GM19035 (cell line): ENCODE results near the gene TNFSF11.
"Not testable (repeated sequence)": the region's sequence is repeated elsewhere in the genome, so short reads cannot be mapped to it uniquely, and the experiment has no call there.

Experiments used
- ATAC-seq: cut with Tn5 transposase; IDR thresholded peaks from one replicate; pipeline ENCODE4 v1.9.1; 2021; ENCODE audit not compliant: unreplicated experiment

The TNFSF11 gene

GRCh38 chr13:42559573-42560218, 14.3 kb upstream of the TNFSF11 start:
- not testable (repeated sequence) for ATAC-seq

DNA sequence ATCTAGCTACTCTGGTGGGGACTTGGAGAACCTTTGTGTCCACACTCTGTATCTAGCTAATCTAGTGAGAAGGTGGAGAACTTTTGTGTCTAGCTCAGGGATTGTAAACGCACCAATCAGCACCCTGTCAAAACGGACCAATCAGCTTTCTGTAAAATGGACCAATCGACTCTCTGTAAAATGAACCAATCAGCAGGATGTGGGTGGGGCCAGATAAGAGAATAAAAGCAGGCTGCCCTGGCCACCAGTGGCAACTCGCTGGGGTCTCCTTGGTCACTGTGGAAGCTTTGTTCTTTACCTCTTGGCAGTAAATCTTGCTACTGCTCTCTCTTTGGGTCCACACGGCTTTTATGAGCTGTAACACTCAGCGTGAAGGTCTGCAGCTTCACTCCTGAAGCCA, 13.6 kb upstream of the TNFSF11 start:
- ATAC-seq: not testable (repeated sequence)

GRCh38 chr13:42561752-42562467, 12.0 kb upstream of the TNFSF11 start:
- ATAC-seq: no peak

- ATAC-seq: no peak
These were observed 6.0 kb upstream of the TNFSF11 start for GRCh38 chr13:42567906-42568305.

DNA sequence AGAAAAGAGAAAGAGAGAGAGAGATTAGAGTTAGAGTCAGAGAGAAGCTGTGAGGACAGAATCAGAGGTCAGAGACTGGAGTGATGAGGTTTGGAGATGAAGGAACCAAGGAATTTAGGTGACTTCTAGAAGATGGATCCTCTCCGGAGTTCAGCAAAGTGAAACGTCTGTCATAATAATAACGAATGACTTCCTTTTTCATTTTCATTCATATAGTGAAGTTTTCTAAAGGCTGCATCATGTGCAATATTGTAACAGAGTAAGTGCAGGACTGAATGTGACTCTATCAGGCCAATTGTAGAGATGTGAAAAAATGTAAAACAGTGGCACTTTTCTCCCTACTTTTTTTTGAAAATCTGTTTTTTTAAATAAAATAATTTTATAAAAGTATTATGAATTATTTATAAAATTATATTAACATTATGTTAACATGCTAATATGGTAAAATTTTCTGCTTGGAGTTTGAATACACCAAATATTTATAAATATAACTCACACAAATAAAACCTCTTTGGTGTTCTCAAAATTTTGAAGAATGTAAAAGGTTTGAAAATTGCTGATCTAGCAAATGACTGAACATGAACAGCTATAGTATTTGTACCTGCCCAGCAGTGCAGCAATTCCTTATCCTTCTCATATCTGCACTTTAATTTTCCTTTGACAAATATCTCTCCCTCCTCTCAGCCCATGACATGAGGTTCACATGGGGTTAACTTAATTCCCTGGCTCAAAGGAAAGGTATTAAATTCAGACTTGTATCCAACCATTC, 4.2 kb upstream of the TNFSF11 start:
- no peak for ATAC-seq

- ATAC-seq: no peak
These were observed 2.1 kb upstream of the TNFSF11 start for GRCh38 chr13:42571895-42572294.

GRCh38 chr13:42574435-42575311, 721 bp downstream of the TNFSF11 start:
- peak; percentile 69 for ATAC-seq

DNA sequence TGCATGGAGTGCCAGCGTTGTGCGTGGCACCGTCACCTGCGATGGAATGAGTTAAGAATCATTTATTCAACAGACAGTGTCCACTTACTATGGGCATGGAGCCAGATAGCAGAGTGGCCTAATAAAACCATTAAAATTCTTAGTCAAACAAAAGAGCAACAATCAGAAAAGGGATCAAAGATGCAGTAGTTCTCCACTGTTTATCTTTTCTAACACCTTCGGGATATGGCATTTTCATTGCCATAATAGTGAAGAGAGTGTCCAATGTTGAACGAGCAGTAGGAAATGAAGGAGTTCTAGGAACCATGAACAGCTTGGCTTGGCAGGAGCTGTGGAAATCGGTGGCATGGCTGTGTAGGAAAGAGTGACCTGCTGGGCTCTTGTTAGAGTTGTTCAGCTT, 2.0 kb downstream of the TNFSF11 start:
- no peak for ATAC-seq

DNA sequence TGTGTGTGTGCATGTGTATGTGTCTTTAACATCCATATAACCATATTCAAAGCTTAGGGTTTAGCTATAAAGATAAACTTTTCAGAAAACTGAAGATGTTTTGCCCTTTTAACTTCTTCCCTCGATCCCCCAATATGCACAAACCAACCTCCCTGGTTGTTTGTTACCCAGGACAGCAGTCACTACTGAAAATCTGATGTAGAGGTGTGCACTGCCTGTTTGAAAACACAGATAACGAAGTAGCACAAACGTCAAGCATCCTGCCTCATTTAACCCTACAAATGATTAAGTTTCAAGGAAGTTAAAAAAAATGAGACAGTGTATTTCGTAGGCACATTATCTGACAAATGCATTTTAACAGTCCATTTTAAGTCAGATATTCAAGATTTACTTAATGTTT, 3.6 kb downstream of the TNFSF11 start:
- ATAC-seq: no peak

DNA sequence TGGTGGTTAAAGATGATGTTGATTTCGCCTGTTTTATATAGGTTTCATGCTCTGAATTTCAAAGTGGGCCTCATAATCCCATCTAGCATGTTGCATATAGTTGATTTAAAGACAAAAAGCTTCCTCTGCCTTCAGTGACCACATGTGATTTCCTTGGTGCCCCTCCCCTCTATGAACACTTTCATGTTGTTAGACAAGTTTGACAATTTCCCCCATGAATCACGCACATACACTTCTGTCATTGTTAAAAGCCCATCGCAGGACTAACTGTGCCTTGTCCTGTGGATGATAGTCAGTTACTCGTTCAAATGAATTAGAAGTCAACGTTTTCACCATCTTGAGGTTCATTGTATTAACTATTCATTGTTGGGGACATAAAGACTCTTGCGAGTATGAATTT, 6.7 kb downstream of the TNFSF11 start:
- ATAC-seq: no peak

DNA sequence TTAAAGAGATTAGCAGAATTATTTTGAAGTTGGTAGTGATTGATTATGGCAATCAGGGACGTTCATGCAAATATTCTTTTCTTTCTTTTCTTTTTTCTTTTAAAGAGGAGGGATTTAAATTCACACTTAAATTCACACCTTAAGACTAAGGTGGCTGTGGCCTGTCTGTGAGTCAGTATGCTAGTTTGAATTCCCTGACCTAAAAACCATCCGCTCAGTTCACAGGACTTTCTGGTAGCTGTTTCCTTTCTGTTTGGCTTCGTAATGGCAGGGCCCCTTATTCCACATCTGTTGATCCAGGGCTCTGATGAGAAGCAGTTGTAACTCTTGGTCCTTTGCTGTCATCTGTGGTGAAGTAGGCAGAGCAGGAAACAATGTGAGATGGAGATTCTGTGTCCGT, 7.5 kb downstream of the TNFSF11 start:
- no peak for ATAC-seq

DNA sequence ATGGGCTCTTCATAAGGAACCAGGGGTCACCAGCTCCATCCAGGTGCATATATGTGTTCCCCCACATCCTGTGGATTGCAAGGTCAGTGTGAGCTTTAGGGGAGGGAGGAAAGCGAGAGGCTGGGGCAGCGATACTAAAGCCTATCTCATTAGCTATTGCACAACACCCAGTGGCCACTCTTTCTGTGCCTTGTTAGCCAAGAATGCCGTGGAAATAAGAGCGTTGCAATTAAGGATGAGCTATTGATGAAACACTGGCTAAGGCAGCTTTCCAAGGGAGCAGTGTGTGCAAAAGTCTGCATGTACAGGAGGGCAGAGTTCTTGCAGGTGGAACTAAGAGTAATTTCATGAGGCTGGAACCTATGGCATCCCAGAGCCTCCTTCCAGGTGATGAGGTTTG, 17.6 kb downstream of the TNFSF11 start:
- ATAC-seq: no peak

- no peak for ATAC-seq
These were observed 19.3 kb downstream of the TNFSF11 start for GRCh38 chr13:42592915-42593900.

GRCh38 chr13:42594481-42595252, 20.7 kb downstream of the TNFSF11 start:
- no peak for ATAC-seq

- ATAC-seq: no peak
These were observed 21.3 kb downstream of the TNFSF11 start for GRCh38 chr13:42595253-42595571.

DNA sequence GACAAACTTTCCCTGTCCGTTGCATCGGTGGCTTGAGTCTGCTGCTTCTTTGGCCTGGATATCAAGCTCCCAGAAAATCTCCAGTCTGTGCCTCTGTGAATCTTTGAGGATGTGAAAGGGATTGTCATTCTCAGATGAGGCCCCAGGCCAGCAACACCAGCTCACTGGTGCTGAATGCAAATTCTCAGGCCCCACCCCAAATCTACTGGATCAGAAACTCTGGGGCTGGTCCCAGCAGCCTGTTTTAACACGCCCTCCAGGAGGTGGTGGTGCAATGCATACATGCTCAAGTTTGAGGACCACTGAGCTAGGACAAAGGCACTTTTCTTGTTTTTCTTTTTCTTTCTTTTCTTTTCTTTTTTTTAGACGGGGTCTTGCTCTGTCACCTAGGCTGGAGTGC, 23.6 kb downstream of the TNFSF11 start:
- no peak for ATAC-seq

DNA sequence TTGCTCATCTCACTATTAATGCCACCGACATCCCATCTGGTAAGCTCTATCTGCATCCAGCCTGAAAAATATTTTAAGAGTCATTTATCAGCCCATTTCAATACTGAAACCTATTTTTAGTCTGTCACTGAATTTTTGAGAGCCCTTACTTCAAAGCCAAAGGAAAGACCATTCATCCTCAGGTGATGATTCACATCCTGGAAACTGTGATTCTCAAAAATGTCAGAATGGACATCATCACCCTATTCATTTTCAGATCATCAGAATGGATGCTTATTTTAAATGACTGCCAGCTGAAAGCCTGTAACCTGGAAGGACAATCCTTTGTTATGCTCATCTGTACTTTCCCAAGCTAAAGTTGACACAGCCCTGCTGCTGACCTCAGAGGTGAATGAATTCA, 27.0 kb downstream of the TNFSF11 start:
- no peak for ATAC-seq

DNA sequence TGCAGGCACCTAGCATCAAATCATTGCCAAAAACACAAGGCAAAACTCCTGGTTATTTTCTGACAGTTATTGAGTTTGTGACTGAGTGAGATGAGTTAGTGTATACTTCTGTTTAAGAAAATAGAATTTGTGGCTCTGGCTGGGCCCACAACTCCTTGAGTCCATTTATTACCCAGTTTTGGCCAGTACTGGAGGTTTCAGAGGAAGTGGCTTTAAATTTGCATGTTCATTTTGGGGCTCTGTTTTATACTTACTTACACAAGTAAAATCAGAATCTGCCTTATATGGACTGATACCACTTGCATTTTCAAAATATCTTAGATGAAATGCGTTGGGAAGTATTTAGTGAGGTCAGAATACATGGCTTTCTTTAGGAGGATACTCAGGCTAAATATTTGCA, 29.0 kb downstream of the TNFSF11 start:
- no peak for ATAC-seq

DNA sequence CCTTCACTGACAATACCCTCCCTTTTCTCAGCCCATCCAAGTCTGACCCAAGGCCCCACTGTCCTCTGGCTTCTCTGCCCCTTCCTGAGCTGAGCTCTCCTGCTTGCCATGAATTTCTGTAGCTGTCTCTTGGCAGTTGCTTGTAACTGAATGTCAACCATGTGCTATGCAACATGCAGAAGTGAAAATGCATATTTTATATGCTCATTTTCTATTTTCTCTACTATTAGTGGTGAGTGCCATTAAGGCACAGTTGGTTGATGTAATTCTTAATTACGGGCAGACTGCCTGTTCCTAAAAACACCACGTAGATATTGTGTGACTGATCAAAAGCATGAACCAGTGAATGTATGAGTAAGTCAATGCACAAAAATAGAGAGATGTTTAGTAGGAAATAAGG, 29.6 kb downstream of the TNFSF11 start:
- ATAC-seq: no peak
